ENCODE data around the gene ABCF2.

ABCF2 gene

DNA sequence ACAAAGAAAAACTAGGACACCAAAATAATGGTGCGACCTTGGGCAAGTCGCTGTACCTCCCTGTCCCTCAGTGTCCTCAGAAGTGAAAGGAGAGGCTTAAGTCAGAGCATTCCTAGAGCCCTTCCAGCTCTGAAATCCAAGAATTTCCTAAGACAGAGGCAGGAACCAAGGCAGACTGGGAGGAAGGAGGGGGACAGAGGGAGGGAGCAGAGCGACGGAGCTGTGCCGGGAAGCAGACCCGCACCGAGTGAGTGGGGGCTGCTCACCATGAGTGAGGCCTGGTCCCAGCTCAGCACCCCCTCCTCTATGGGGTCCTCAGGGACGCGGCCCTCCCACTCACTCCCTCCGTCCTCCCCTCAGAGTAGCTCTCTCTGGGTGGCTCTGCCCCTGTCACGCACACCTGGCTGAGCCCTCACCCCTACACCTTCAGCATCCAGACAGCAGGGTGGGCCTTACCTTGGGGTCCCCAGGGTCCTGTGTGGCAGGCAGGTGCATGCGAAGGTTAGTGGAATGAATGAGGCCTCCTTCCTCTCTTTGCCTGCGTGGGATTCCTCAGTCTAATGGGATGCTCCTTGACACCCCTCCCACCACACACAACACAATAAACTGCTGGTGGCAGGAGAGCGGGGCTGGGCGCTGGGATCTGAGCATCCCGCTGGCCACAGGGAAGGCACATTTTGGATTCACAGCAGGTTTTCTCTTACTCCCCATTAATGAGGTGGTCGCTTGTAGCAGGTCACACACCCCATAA is 26.1 kb upstream of the ABCF2 start:
- H3K36me3 ChIP-seq (ENCODE audit: control insufficient read depth in 1 of 2, insufficient read depth in 2 of 2, low read length in 2 of 2) = no peaks in the 10 kb centered on the region
- H3K27ac ChIP-seq (ENCODE audit: low read depth, low read length) = no peak overlapping the region
- no peak overlapping the region for H3K9ac ChIP-seq (ENCODE audit: low read depth in 1 of 2, low read length in 2 of 2)
- peaks cover 5 to 20% of the 10 kb centered on the region in 2 donors for H3K4me1 ChIP-seq (ENCODE audit: control insufficient read depth in 1 of 2, insufficient read depth in 2 of 2, low read length in 2 of 2)
- no peaks in the 10 kb centered on the region for H3K9me3 ChIP-seq (ENCODE audit: control insufficient read depth in 1 of 2, low read length in 2 of 2)
- no peak overlapping the region for H3K4me3 ChIP-seq (ENCODE audit: low read depth in 1 of 2, low read length in 2 of 2)
- peaks cover 47 to 54% of the 10 kb centered on the region in 2 donors for H3K27me3 ChIP-seq (ENCODE audit: control insufficient read depth in 1 of 2, insufficient read depth in 2 of 2, low read length in 2 of 2)

DNA sequence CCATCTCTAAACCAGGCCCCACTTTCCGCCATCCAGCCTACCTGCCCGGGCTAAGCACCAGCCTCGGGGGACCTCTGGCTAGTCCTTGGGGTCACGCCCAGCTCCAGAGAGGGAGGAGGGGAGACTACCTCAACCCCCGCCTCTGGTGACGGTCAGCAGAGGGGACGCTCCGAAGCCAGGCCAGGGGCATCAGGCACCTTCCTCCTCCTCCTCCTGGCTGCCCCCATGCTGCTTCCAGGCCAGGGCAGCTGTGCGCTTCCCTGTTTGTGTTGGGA is 25.5 kb upstream of the ABCF2 start:
- Histone ChIP-seq H3K4me3 (ENCODE audit: low read depth in 1 of 2, low read length in 2 of 2) (peak overlapping the region; percentile 58), H3K9ac (ENCODE audit: low read depth in 1 of 2, low read length in 2 of 2) (peak overlapping the region in 1 of 2 donors; percentile 35), H3K4me1 (ENCODE audit: control insufficient read depth in 1 of 2, insufficient read depth in 2 of 2, low read length in 2 of 2) (peaks cover 10 to 24% of the 10 kb centered on the region in 2 donors), H3K27me3 (ENCODE audit: control insufficient read depth in 1 of 2, insufficient read depth in 2 of 2, low read length in 2 of 2) (peaks cover 52 to 53% of the 10 kb centered on the region in 2 donors), H3K36me3 (ENCODE audit: control insufficient read depth in 1 of 2, insufficient read depth in 2 of 2, low read length in 2 of 2) (no peaks in the 10 kb centered on the region), H3K9me3 (ENCODE audit: control insufficient read depth in 1 of 2, low read length in 2 of 2) (no peaks in the 10 kb centered on the region), H3K27ac (ENCODE audit: low read depth, low read length) (peak overlapping the region; percentile 39)

DNA sequence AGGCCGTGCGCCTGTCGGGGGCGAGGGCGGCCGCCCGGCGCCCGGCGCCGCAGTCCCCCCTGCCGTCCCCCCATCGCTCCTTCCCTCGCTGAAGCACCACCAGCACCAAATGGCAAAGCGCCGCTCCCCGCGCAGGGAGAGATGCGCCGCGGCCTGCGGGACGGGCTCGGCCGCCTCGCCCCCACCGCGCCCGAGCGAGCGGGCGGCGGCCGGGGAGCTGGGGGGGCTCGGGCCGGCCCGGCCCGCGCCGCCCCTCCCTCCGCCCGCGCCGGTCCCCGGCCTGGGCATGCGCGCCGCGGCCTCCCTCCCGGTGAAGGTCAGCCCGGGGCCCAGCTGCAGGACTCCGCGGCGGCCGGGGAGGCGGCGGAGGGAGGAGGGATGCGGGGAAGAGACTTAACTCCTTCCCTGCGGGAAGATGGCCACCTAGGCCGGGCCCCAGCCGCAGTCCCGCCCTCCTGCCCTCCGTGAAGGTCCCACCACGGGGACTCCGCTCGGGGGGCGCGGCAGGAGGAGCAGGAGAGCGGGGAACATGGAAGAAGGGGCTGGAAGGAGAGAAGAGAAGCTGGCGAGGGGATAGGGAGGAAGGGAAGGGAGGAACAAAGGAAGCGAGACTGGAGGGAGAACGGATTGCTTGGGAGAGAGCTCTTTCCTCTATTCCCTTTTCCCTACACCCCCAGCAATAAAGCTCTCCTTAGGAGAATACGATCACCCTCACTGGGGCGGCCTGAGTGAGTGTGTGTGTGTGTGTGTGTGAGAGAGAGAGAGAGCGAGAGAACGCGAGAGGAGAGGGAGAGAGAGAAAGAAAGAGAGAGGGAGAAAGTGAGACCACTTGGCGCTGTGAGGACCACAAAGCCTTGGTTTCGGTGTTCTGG is 24.9 kb upstream of the ABCF2 start:
- Histone ChIP-seq H3K4me3 (ENCODE audit: low read depth in 1 of 2, low read length in 2 of 2) (peak overlapping the region; percentile 58), H3K27me3 (ENCODE audit: control insufficient read depth in 1 of 2, insufficient read depth in 2 of 2, low read length in 2 of 2) (peaks cover 57 to 58% of the 10 kb centered on the region in 2 donors), H3K36me3 (ENCODE audit: control insufficient read depth in 1 of 2, insufficient read depth in 2 of 2, low read length in 2 of 2) (no peaks in the 10 kb centered on the region), H3K4me1 (ENCODE audit: control insufficient read depth in 1 of 2, insufficient read depth in 2 of 2, low read length in 2 of 2) (peaks cover 10 to 27% of the 10 kb centered on the region in 2 donors), H3K9me3 (ENCODE audit: control insufficient read depth in 1 of 2, low read length in 2 of 2) (no peaks in the 10 kb centered on the region), H3K9ac (ENCODE audit: low read depth in 1 of 2, low read length in 2 of 2) (peak overlapping the region; percentile 35 to 54), H3K27ac (ENCODE audit: low read depth, low read length) (peak overlapping the region; percentile 70)

DNA sequence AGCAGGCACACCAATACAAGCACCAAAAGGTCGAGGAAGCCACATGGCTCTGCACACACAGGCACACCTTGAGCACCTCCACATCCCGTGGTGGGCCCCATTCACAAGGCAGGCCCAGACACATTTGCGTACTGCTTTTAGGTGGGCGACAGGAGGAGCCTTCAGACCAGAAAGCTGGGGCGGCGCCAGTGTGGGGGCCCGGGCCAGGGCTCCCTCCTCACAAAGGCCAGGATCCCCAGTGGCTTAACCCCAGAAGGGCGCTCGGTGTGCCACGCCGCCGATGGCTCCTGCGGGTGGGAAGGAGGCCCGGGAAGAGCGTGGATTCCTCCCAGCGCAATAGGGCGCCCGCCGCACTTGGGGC is 24.3 kb upstream of the ABCF2 start:
- H3K9ac ChIP-seq (ENCODE audit: low read depth in 1 of 2, low read length in 2 of 2) = peak overlapping the region; percentile 39 to 54

DNA sequence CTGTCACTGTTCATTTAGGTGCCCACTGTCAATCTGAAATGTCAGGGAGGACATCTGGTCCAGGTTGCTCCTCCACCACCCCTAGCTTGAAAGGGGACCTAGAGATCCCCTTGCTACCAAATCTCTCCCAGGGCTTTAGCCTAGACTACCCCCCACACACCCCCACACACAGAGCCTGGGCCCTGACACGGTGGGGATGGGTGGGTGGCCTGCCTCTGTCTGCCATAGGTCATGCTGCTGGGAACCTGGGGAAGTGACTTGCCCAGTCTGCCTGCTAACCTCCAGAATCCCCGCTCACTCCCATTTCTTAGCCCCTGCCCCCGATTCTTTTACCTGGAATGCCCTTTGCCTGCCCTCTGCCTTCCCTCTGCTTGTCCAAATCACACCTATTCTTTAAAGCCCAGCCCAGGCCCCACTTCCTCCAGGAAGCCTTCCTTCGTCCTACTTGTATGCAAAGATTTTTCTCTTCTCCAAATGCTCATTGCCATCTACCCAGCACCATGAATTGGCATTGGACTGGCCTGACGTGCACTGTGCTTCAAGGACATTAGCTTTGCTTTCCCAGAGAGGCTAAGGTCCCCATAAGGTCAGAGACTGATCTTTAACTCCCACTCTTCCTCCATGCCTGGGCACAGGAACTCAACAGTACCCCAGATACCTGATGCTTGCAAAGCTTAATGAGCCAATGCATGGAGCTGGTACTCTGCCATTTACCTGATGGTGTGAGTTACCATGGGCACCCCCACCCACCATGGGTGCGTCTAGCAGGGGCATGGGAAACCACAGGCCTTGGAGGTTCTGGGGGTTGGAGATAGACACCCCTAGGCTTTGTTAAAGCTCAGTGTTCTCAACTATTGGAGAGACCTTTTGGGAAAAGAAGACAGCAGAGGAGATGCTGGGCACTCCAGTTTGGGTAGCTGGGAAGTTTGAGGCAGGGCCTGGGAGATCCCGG is 23.5 kb upstream of the ABCF2 start:
- peaks cover 10 to 27% of the 10 kb centered on the region in 2 donors for H3K4me1 ChIP-seq (ENCODE audit: control insufficient read depth in 1 of 2, insufficient read depth in 2 of 2, low read length in 2 of 2)
- H3K9me3 ChIP-seq (ENCODE audit: control insufficient read depth in 1 of 2, low read length in 2 of 2) = no peaks in the 10 kb centered on the region
- peak overlapping the region in 1 of 2 donors; percentile 36 for H3K4me3 ChIP-seq (ENCODE audit: low read depth in 1 of 2, low read length in 2 of 2)
- no peaks in the 10 kb centered on the region for H3K36me3 ChIP-seq (ENCODE audit: control insufficient read depth in 1 of 2, insufficient read depth in 2 of 2, low read length in 2 of 2)
- H3K9ac ChIP-seq (ENCODE audit: low read depth in 1 of 2, low read length in 2 of 2) = peak overlapping the region in 1 of 2 donors; percentile 39
- no peak overlapping the region for H3K27ac ChIP-seq (ENCODE audit: low read depth, low read length)
- H3K27me3 ChIP-seq (ENCODE audit: control insufficient read depth in 1 of 2, insufficient read depth in 2 of 2, low read length in 2 of 2) = peaks cover 63 to 70% of the 10 kb centered on the region in 2 donors

More for the DNA sequence above, 24.3 kb upstream of the ABCF2 start:
- H3K9me3 ChIP-seq (ENCODE audit: control insufficient read depth in 1 of 2, low read length in 2 of 2) = no peaks in the 10 kb centered on the region
- peaks cover 10 to 27% of the 10 kb centered on the region in 2 donors for H3K4me1 ChIP-seq (ENCODE audit: control insufficient read depth in 1 of 2, insufficient read depth in 2 of 2, low read length in 2 of 2)
- H3K27ac ChIP-seq (ENCODE audit: low read depth, low read length) = peak overlapping the region; percentile 42
- peak overlapping the region; percentile 36 to 47 for H3K4me3 ChIP-seq (ENCODE audit: low read depth in 1 of 2, low read length in 2 of 2)
- H3K27me3 ChIP-seq (ENCODE audit: control insufficient read depth in 1 of 2, insufficient read depth in 2 of 2, low read length in 2 of 2) = peaks cover 59 to 64% of the 10 kb centered on the region in 2 donors
- H3K36me3 ChIP-seq (ENCODE audit: control insufficient read depth in 1 of 2, insufficient read depth in 2 of 2, low read length in 2 of 2) = no peaks in the 10 kb centered on the region

DNA sequence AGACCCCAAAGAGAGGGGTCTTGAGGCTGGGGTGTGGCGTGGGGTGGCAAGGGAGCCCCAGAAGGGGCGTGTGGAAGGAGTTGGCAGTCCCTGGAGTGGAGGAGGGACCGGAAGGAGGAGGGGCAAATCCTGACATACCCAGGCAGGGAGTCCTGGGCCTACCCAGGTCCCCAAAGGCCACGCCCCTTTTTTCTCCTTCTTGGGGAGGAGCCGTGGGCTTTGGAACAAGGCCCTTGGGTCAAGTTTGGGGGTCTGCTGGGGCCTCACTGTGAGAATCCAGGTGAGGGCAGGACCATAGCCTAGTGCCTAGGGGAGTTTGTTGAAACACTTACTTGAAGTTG is 22.7 kb upstream of the ABCF2 start:
- H3K4me1 ChIP-seq (ENCODE audit: control insufficient read depth in 1 of 2, insufficient read depth in 2 of 2, low read length in 2 of 2) = peaks cover 16 to 32% of the 10 kb centered on the region in 2 donors
- peak overlapping the region in 1 of 2 donors; percentile 33 for H3K9ac ChIP-seq (ENCODE audit: low read depth in 1 of 2, low read length in 2 of 2)
- no peaks in the 10 kb centered on the region for H3K9me3 ChIP-seq (ENCODE audit: control insufficient read depth in 1 of 2, low read length in 2 of 2)
- H3K27ac ChIP-seq (ENCODE audit: low read depth, low read length) = no peak overlapping the region
- peaks cover 64 to 70% of the 10 kb centered on the region in 2 donors for H3K27me3 ChIP-seq (ENCODE audit: control insufficient read depth in 1 of 2, insufficient read depth in 2 of 2, low read length in 2 of 2)
- no peak overlapping the region for H3K4me3 ChIP-seq (ENCODE audit: low read depth in 1 of 2, low read length in 2 of 2)
- H3K36me3 ChIP-seq (ENCODE audit: control insufficient read depth in 1 of 2, insufficient read depth in 2 of 2, low read length in 2 of 2) = no peaks in the 10 kb centered on the region

DNA sequence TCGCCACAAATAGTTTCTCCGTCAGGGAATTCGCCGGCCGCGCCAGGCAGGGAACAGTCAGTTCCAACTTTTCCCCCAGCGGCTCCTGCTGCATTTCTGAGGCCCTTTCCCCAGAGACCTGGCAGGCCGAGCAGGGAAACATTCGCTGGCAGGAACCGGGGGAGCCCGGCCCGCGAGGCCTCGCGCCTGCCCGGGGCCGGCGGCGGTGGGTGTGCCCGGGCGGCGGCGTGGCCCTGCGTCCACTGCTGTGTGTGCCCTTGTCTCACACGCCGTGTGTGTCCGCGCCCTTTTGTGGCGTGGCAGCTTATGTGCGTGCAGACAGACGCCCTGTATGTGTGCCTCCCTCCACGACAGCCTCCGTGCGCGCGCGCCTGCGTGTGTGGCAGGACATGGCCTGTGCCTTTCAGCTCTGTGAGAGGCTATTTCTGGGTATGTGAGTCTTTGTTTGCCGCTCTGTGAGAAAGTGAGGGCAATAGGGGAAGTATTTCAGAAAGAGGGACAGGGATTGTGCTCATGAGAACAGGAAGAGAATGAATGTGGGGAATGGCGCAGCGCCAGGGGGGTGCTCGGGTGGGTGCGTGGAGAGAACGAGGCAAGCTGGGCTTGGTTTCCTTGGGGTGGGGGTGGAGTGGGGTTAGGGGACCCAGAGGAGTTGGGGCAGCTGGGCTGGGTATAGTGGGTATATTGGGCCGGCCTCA is 22.2 kb upstream of the ABCF2 start:
- Histone ChIP-seq H3K9ac (ENCODE audit: low read depth in 1 of 2, low read length in 2 of 2) (peak overlapping the region; percentile 32 to 33), H3K4me3 (ENCODE audit: low read depth in 1 of 2, low read length in 2 of 2) (peak overlapping the region; percentile 40 to 59), H3K36me3 (ENCODE audit: control insufficient read depth in 1 of 2, insufficient read depth in 2 of 2, low read length in 2 of 2) (no peaks in the 10 kb centered on the region), H3K4me1 (ENCODE audit: control insufficient read depth in 1 of 2, insufficient read depth in 2 of 2, low read length in 2 of 2) (peaks cover 21 to 35% of the 10 kb centered on the region in 2 donors), H3K27me3 (ENCODE audit: control insufficient read depth in 1 of 2, insufficient read depth in 2 of 2, low read length in 2 of 2) (peaks cover 61 to 72% of the 10 kb centered on the region in 2 donors), H3K27ac (ENCODE audit: low read depth, low read length) (peak overlapping the region; percentile 56), H3K9me3 (ENCODE audit: control insufficient read depth in 1 of 2, low read length in 2 of 2) (no peaks in the 10 kb centered on the region)

DNA sequence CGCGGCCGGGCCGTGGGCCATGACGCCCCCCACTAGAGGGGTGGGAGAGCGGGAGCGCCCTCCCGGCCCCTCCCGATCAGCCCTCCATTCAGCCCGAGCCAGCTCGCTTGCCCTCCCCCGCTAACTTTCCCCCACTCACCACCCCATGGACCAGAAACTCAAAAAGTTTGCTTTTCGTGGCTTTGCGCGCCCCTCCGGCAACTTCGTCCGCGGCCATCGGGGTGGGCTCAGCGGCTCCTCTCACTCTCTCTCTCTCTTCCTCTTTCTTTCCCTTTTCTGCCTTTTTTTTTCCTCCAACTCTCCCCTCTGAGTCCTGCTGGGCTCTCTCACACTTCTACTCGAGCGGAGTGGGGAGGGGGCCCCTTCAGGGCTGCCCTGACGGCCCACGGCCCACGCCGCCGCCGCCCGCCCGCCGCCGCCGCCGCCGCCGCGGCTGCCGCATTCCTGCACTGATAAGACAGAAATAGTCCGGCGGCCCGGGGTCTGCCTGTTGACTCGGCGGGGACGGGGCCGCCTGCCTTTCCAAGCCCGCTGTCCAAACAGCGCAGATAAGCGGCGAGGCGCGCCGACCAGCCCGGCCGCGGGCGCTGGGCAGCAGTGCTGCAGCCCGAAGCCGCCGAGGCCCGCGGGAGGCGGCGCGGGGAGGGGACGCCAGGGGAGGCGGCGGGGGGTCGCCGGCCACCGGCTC is 21.5 kb upstream of the ABCF2 start, which contains the start of gene SMARCD3:
Gene SMARCD3, minus strand, starts transcription at position 349 of the 688 bp plus-strand sequence. Its CDS starts 132 bp downstream, at position 217.
- Histone ChIP-seq H3K27ac (ENCODE audit: low read depth, low read length) (peak within 1 kb of the TSS; percentile 56), H3K4me3 (ENCODE audit: low read depth in 1 of 2, low read length in 2 of 2) (peak within 1 kb of the TSS; percentile 50 to 65), H3K36me3 (ENCODE audit: control insufficient read depth in 1 of 2, insufficient read depth in 2 of 2, low read length in 2 of 2) (no peaks in the 10 kb centered on the region), H3K9me3 (ENCODE audit: control insufficient read depth in 1 of 2, low read length in 2 of 2) (no peaks in the 10 kb centered on the region), H3K27me3 (ENCODE audit: control insufficient read depth in 1 of 2, insufficient read depth in 2 of 2, low read length in 2 of 2) (peaks cover 57 to 72% of the 10 kb centered on the region in 2 donors), H3K9ac (ENCODE audit: low read depth in 1 of 2, low read length in 2 of 2) (peak within 1 kb of the TSS; percentile 32 to 33), H3K4me1 (ENCODE audit: control insufficient read depth in 1 of 2, insufficient read depth in 2 of 2, low read length in 2 of 2) (peaks cover 28 to 42% of the 10 kb centered on the region in 2 donors)

Data from duodenal mucosa (tissue), 2 donors.